Measurements from ENCODE around the gene CACNA1C. TPM values are rescaled to one million over a fixed set of nuclear protein-coding genes. Genes with fewer than 3 reads are reported as not detected.

Gene CACNA1C
- total and polyA plus RNA-seq, 2 of the 4 experiments (the other 2 are of a cell fraction) = 1.6 to 2.6 TPM

DNA sequence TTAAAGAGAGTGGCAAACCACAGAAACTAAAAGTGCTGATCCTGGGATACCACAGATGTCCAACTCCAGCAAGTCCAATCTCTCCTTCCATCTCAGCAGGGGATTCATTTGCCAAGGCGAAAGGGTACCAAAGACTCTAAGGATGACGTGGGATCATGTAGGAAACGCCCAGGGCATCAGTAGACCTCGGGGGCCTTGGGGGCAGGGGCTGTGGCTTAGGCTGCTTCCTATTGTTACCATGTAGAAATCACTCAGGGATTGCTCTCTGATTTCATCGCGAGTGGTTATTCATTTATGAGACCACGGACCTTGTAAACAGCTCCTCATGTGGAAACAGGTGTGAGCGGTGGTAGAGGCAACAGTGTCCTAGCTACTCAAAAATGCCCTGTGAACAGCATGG, 592.7 kb downstream of the CACNA1C start:
- Histone ChIP-seq H3K18ac (ENCODE audit: low read depth, low read length) (no peak overlapping the region), H2AK5ac (ENCODE audit: low read depth, low read length) (no peak overlapping the region), H3K4ac (ENCODE audit: low read depth, low read length) (no peak overlapping the region), H3K27ac (ENCODE audit: insufficient read depth, low read length) (no peak overlapping the region), H4K20me1 (ENCODE audit: insufficient read depth, low read length) (no peaks in the 10 kb centered on the region), H4K5ac (ENCODE audit: low read depth, low read length) (no peak overlapping the region), H3K9me1 (ENCODE audit: insufficient read depth, low read length) (peaks cover 16% of the 10 kb centered on the region), H2BK5ac (ENCODE audit: low read depth, low read length, poor library complexity, severe bottlenecking) (no peak overlapping the region), H2AK9ac (replicated peaks; ENCODE audit: low read depth, low read length, poor library complexity) (no peak overlapping the region), H3K4me3 (ENCODE audit: insufficient read depth, low read depth, low read length) (no peak overlapping the region), H3K9me3 (ENCODE audit: control insufficient read depth, insufficient read depth, low read length) (no peaks in the 10 kb centered on the region), H3K4me1 (ENCODE audit: control insufficient read depth, insufficient read depth, low read length) (peaks cover 6% of the 10 kb centered on the region), H3K4me2 (ENCODE audit: low read depth, low read length) (no peak overlapping the region), H3K36me3 (ENCODE audit: control insufficient read depth, insufficient read depth, low read length) (no peaks in the 10 kb centered on the region), H4K91ac (ENCODE audit: insufficient read depth, low read depth, low read length) (no peak overlapping the region), H2AFZ (replicated peaks; ENCODE audit: low read length, poor library complexity) (no peak overlapping the region), H2BK120ac (ENCODE audit: low read depth, low read length) (no peak overlapping the region), H3K56ac (ENCODE audit: extremely low read depth, insufficient read depth, low read length) (no peak overlapping the region), H2BK20ac (ENCODE audit: low read depth, low read length) (no peak overlapping the region), H4K8ac (ENCODE audit: low read depth in 2 of 2, low read length in 2 of 2) (no peak overlapping the region), H2BK15ac (ENCODE audit: low read depth, low read length) (no peak overlapping the region), H3K27me3 (ENCODE audit: control insufficient read depth, insufficient read depth, low read length) (no peaks in the 10 kb centered on the region), H3K23ac (ENCODE audit: low read depth, low read length) (no peak overlapping the region), H3K79me1 (ENCODE audit: low read depth in 1 of 2, low read length in 2 of 2) (no peaks in the 10 kb centered on the region), H3K9ac (ENCODE audit: low read depth, low read length) (no peak overlapping the region), H3K14ac (replicated peaks; ENCODE audit: low read depth, low read length) (no peak overlapping the region)
- intact Hi-C loops (cut with micrococcal nuclease) (no loop called here), in situ Hi-C loops (cut with MboI; ENCODE audit: low sequenced_read_pairs) (no loop called here), dilution Hi-C loops (cut with HindIII; ENCODE audit: low sequenced_read_pairs, unreplicated experiment) (no loop called here)
- ATAC-seq (ENCODE audit: low read depth) (no peak), DNase-seq (no peak)
- ChIA-PET CTCF (no interaction called here), POLR2A (ENCODE audit: unreplicated experiment) (no interaction called here)
- no peak for TF ChIP-seq MAFK (IDR thresholded peaks at IDR 0.05; ENCODE audit: low read depth, low read length)
- no peak for TF ChIP-seq SMC3 (IDR thresholded peaks at IDR 0.05; ENCODE audit: low read depth, low read length)
- no peak for TF ChIP-seq CHD1 (IDR thresholded peaks at IDR 0.05; ENCODE audit: low read depth, low read length)
- no peak for TF ChIP-seq CTCF (conservative IDR thresholded peaks at IDR 0.05; ENCODE audit: low read depth, low read length)
- TF ChIP-seq RCOR1 (IDR thresholded peaks at IDR 0.05; ENCODE audit: insufficient replicate concordance, low read length) = no peak
- BruUV-seq (replicated peaks) = no TSS peak
- WGBS, 2 experiments (ENCODE audit: extremely low coverage in 2 of 2, insufficient read length in 1 of 2) = 100% methylated on average over 1 of the region's 8 CpGs; no CpG with 5 or more reads in 1 of the 2 experiments

All from IMR-90 (cell line).